Uterus (tissue), 2 donors: ENCODE measurements around the gene ABCA2.

Experiments
- CTCF ChIP-seq, 4 experiments: fragments of 200-600 bp in 2 of 4; fragments of 450-650 bp in 2 of 4; sonication (generic) in 2 of 4; IDR thresholded peaks; one replicate each; pipeline ENCODE4 v1.5.1; 2016 to 2019; ENCODE audit warnings: antibody characterized with exemption in 4 of 4, mild to moderate bottlenecking in 2 of 4, moderate library complexity in 1 of 4
- POLR2A ChIP-seq, 2 donors: fragments of 450-650 bp; IDR thresholded peaks; one replicate each; pipeline ENCODE4 v1.6.1; 2016; ENCODE audit warnings: antibody characterized with exemption in 2 of 2, mild to moderate bottlenecking in 1 of 2, moderate library complexity in 1 of 2

GRCh38 chr9:136997371-136997770 is 30.7 kb downstream of the ABCA2 start:
- TF ChIP-seq POLR2A (IDR thresholded peaks at IDR 0.05) (no peak), CTCF (IDR thresholded peaks at IDR 0.05) (no peak)
